GM15510 (cell line): ENCODE data around the gene CBFA2T3.

Source experiments
- POLR2A ChIP-seq: IDR thresholded peaks from 3 replicates; pipeline ENCODE4 v1.6.1; 2011; ENCODE audit warnings: borderline replicate concordance; ENCODE audit not compliant: insufficient read length; ENCODE audit errors: extremely low read depth

The CBFA2T3 gene

GRCh38 chr16:88901718-88902337, 75.2 kb downstream of the CBFA2T3 start:
- TF ChIP-seq POLR2A = no peak

GRCh38 chr16:88900662-88901052, 76.3 kb downstream of the CBFA2T3 start:
- TF ChIP-seq POLR2A = no peak

- TF ChIP-seq POLR2A = no peak
These were observed 76.9 kb downstream of the CBFA2T3 start for GRCh38 chr16:88899901-88900661.

- TF ChIP-seq POLR2A = no peak
These were observed 79.1 kb downstream of the CBFA2T3 start for GRCh38 chr16:88897696-88898425.

GRCh38 chr16:88896238-88897070, 80.6 kb downstream of the CBFA2T3 start:
- no peak for TF ChIP-seq POLR2A

GRCh38 chr16:88895335-88895734, 81.7 kb downstream of the CBFA2T3 start:
- no peak for TF ChIP-seq POLR2A

- TF ChIP-seq POLR2A = no peak
These were observed 82.2 kb downstream of the CBFA2T3 start for GRCh38 chr16:88894681-88895300.

- no peak for TF ChIP-seq POLR2A
These were observed 83.7 kb downstream of the CBFA2T3 start for GRCh38 chr16:88893127-88893968.

GRCh38 chr16:88892065-88892464, 84.9 kb downstream of the CBFA2T3 start:
- TF ChIP-seq POLR2A = no peak

GRCh38 chr16:88891083-88891482, 85.9 kb downstream of the CBFA2T3 start:
- no peak for TF ChIP-seq POLR2A

GRCh38 chr16:88888461-88889387, 88.3 kb downstream of the CBFA2T3 start:
- TF ChIP-seq POLR2A = no peak

- TF ChIP-seq POLR2A = no peak
These were observed 89.0 kb downstream of the CBFA2T3 start for GRCh38 chr16:88888057-88888456.
